HCT116 (cell line): ENCODE results near the gene PPIL1. TPM values are rescaled to one million over a fixed set of nuclear protein-coding genes. Genes with fewer than 3 reads are reported as not detected.
A peak's percentile ranks its signal among the peaks of the same experiment; 100 is the strongest.

ENCODE experiments used
- ATAC-seq: fragments of 200-7000 bp; cut with Tn5 transposase; 2 replicates; pipeline ENCODE4 v1.9.1; 2020; ENCODE audit warnings: mild to moderate bottlenecking, moderate library complexity
- Bru-seq: library from RNA; stranded (reverse); fragments of 400-500 nt; gene quantifications from one replicate; lab custom pipeline; 2021; lab: Mats Ljungman, UMichigan
- BruChase-seq, 2 experiments: library from RNA; stranded (reverse); fragments of 400-500 nt; gene quantifications; one replicate each; lab custom pipeline; 2021; lab: Mats Ljungman, UMichigan
- BruUV-seq: library from RNA; stranded (reverse); fragments of 400-500 nt; replicated peaks from 2 replicates; lab custom pipeline; 2021; lab: Mats Ljungman, UMichigan
- CTCF ChIA-PET: fragments of 300-600 bp; sonication (Branson Sonifier 250); formaldehyde crosslinking; loops from one replicate; lab custom pipeline; 2021; ENCODE audit warnings: antibody characterized with exemption; lab: Charles Lee
- POLR2A ChIA-PET: fragments of 300-600, 350-600 bp; sonication (Branson Sonifier 250); formaldehyde crosslinking; loops from one replicate; lab custom pipeline; 2021; ENCODE audit warnings: antibody characterized with exemption; lab: Charles Lee
- RAD21 ChIA-PET, 2 experiments: fragments of 300-600 bp; sonication (Branson Sonifier 250); formaldehyde crosslinking; loops; one replicate each; lab custom pipeline; 2023; ENCODE audit warnings: low total read pairs in 2 of 2; ENCODE audit not compliant: uncharacterized antibody in 2 of 2, unreplicated experiment in 2 of 2, low non-redundant PET in 1 of 2; lab: Charles Lee
- DNase-seq: peaks from one replicate; pipeline ENCODE4 v3.0.0-alpha.2; 2010; ENCODE audit warnings: low read depth, low spot score
- H2AFZ ChIP-seq: fragments of 200-600 bp; shearing (Covaris generic), sonication (generic); 2 replicates; pipeline ENCODE4 v1.6.1; 2017; ENCODE audit warnings: low read depth, mixed run types, mixed read lengths, antibody characterized with exemption, low read length; ENCODE audit not compliant: poor library complexity, severe bottlenecking
- H3K27ac ChIP-seq: 2 replicates; pipeline ENCODE4 v1.5.1; 2012; ENCODE audit warnings: low read depth, low read length
- H3K27me3 ChIP-seq: fragments of 200-600 bp; sonication (generic); 2 replicates; pipeline ENCODE4 v1.6.1; 2016; ENCODE audit warnings: mixed run types, low read length, mixed read lengths; ENCODE audit not compliant: insufficient read depth
- H3K36me3 ChIP-seq, 2 experiments: fragments of 200-500 bp in 1 of 2; fragments of 200-600 bp in 1 of 2; sonication (Bioruptor generic) in 1 of 2; sonication (generic) in 1 of 2; 2 replicates each; pipeline versions ENCODE4 v1.5.1 to v1.6.1; 2014 to 2016; ENCODE audit warnings: low read length in 2 of 2, inconsistent platforms in 1 of 2, mixed read lengths in 1 of 2, mixed run types in 1 of 2; ENCODE audit not compliant: insufficient read depth in 2 of 2, control insufficient read depth in 1 of 2
- H3K4me1 ChIP-seq, 2 experiments: fragments of 200-600 bp in 1 of 2; sonication (generic) in 1 of 2; 2 replicates each; pipeline versions ENCODE4 v1.5.1 to v1.6.1; 2012 to 2017; ENCODE audit warnings: low read length in 2 of 2, inconsistent platforms in 1 of 2, mild to moderate bottlenecking in 1 of 2, mixed read lengths in 1 of 2, mixed run types in 1 of 2, moderate library complexity in 1 of 2; ENCODE audit not compliant: insufficient read depth in 2 of 2, control insufficient read depth in 1 of 2
- H3K4me2 ChIP-seq: fragments of 200-600 bp; sonication (generic); 2 replicates; pipeline ENCODE4 v1.6.1; 2017; ENCODE audit warnings: mixed run types, low read length, mixed read lengths
- H3K4me3 ChIP-seq, 2 experiments: fragments of 200-600 bp in 1 of 2; sonication (generic) in 1 of 2; replicated peaks in 1 of 2; 2 replicates each; pipeline ENCODE4 v1.5.1; 2011 to 2016; ENCODE audit warnings: low read length in 2 of 2, control low read depth in 1 of 2, low read depth in 1 of 2, mild to moderate bottlenecking in 1 of 2, mixed read lengths in 1 of 2, mixed run types in 1 of 2
- H3K79me2 ChIP-seq: fragments of 200-600 bp; sonication (generic); 2 replicates; pipeline ENCODE4 v1.6.1; 2017; ENCODE audit warnings: mild to moderate bottlenecking, mixed run types, low read length, moderate library complexity, mixed read lengths; ENCODE audit not compliant: insufficient read depth
- H3K9ac ChIP-seq: fragments of 200-600 bp; sonication (generic); 2 replicates; pipeline ENCODE4 v1.6.1; 2016; ENCODE audit warnings: low read length, mixed read lengths
- H3K9me2 ChIP-seq: fragments of 200-600 bp; sonication (generic), shearing (Covaris generic); 2 replicates; pipeline ENCODE4 v1.6.1; 2017; ENCODE audit warnings: mixed run types, mild to moderate bottlenecking, moderate library complexity; ENCODE audit not compliant: insufficient read depth
- H3K9me3 ChIP-seq, 2 experiments: fragments of 200-500 bp in 1 of 2; fragments of 200-600 bp in 1 of 2; sonication (Bioruptor generic) in 1 of 2; sonication (generic) in 1 of 2; 2 replicates each; pipeline ENCODE4 v1.6.1; 2014 to 2017; ENCODE audit warnings: low read length in 2 of 2, mixed read lengths in 2 of 2, inconsistent platforms in 1 of 2, low read depth in 1 of 2, mild to moderate bottlenecking in 1 of 2, mixed run types in 1 of 2, moderate library complexity in 1 of 2; ENCODE audit not compliant: control insufficient read depth in 1 of 2, insufficient read depth in 1 of 2
- H4K20me1 ChIP-seq: fragments of 200-600 bp; sonication (generic), shearing (Covaris generic); 2 replicates; pipeline ENCODE4 v1.6.1; 2017; ENCODE audit warnings: mixed run types, mild to moderate bottlenecking, moderate library complexity; ENCODE audit not compliant: insufficient read depth
- CBX3 ChIP-seq: IDR thresholded peaks from 2 replicates; pipeline ENCODE4 v1.6.1; 2012; ENCODE audit warnings: low read depth
- EGR1 ChIP-seq: IDR thresholded peaks from 2 replicates; pipeline ENCODE4 v1.6.1; 2012; ENCODE audit warnings: low read depth
- EZH2 ChIP-seq: fragments of 200-600 bp; sonication (generic); IDR thresholded peaks from 2 replicates; pipeline ENCODE4 v1.6.1; 2017; ENCODE audit warnings: antibody characterized with exemption, mixed run types
- FOSL1 ChIP-seq: IDR thresholded peaks from 2 replicates; pipeline ENCODE4 v1.6.1; 2012; ENCODE audit warnings: low read depth
- JUND ChIP-seq: IDR thresholded peaks from 2 replicates; pipeline ENCODE4 v1.6.1; 2012
- POLR2A ChIP-seq: IDR thresholded peaks from 2 replicates; pipeline ENCODE4 v1.7.0; 2011; ENCODE audit warnings: borderline replicate concordance; ENCODE audit not compliant: insufficient read depth, insufficient read length; ENCODE audit errors: extremely low read depth
- POLR2AphosphoS5 ChIP-seq: IDR thresholded peaks from 2 replicates; pipeline ENCODE4 v1.6.1; 2011; ENCODE audit warnings: mild to moderate bottlenecking, low read depth, low read length, moderate library complexity
- SIN3A ChIP-seq: IDR thresholded peaks from 2 replicates; pipeline ENCODE4 v1.6.1; 2012; ENCODE audit warnings: low read depth
- SP1 ChIP-seq: IDR thresholded peaks from 2 replicates; pipeline ENCODE4 v1.6.1; 2012; ENCODE audit warnings: low read depth
- SRF ChIP-seq: IDR thresholded peaks from 2 replicates; pipeline ENCODE4 v1.6.1; 2012; ENCODE audit warnings: low read depth
- TCF7L2 ChIP-seq: IDR thresholded peaks from 2 replicates; pipeline ENCODE4 v1.7.0; 2011; ENCODE audit warnings: borderline replicate concordance, inconsistent platforms; ENCODE audit not compliant: insufficient read depth, insufficient read length; ENCODE audit errors: extremely low read depth
- YY1 ChIP-seq: IDR thresholded peaks from 2 replicates; pipeline ENCODE4 v1.6.1; 2011; ENCODE audit warnings: low read length, low read depth, moderate library complexity, mild to moderate bottlenecking; ENCODE audit not compliant: insufficient replicate concordance; ENCODE audit errors: extremely low read depth
- ZFX ChIP-seq: fragments of 450-650 bp; IDR thresholded peaks from 2 replicates; pipeline ENCODE4 v1.6.1; 2017
- intact Hi-C: fragments of 100-400 bp; cut with micrococcal nuclease; formaldehyde crosslinking; loops from 2 replicates; pipeline ENCODE4 v1.10.0; 2022
- long read RNA-seq: library from polyadenylated mRNA; unstranded; transcript quantifications from one replicate; pipeline ENCODE4 v2.0.0, GENCODE V29; 2021; ENCODE audit not compliant: unreplicated experiment
- polyA plus RNA-seq: library from polyadenylated mRNA; unstranded; fragments of >200 nt; gene quantifications from 2 replicates; pipeline ENCODE4 v1.2.1, GENCODE V29; 2012; ENCODE audit warnings: missing spikeins
- total RNA-seq: library from RNA; stranded (reverse); gene quantifications from one replicate; pipeline ENCODE4 v1.2.1, GENCODE V29; 2021; ENCODE audit not compliant: unreplicated experiment
- TF ChIP-seq, protein P1 (sequence below), 3 experiments: fragments of 200-600 bp in 1 of 3; sonication (generic) in 1 of 3; IDR thresholded peaks in 2 of 3; conservative IDR thresholded peaks in 1 of 3; 2 replicates each; pipeline ENCODE4 v1.5.1; 2012 to 2017; ENCODE audit warnings: low read depth in 2 of 3, low read length in 2 of 3, antibody characterized with exemption in 1 of 3, borderline replicate concordance in 1 of 3, control low read depth in 1 of 3, mild to moderate bottlenecking in 1 of 3, mixed read lengths in 1 of 3, mixed run types in 1 of 3, moderate library complexity in 1 of 3; ENCODE audit not compliant: insufficient read depth in 1 of 3
- TF ChIP-seq, protein P2 (sequence below): IDR thresholded peaks from 2 replicates; pipeline ENCODE4 v1.6.1; 2012

Gene PPIL1
- total RNA-seq = 42.0 TPM
- polyA plus RNA-seq = 22.8 and 32.1 TPM in 2 replicates
- percentile 76 among the genes with signal in this experiment for Bru-seq, nascent RNA
- percentile 75 among the genes with signal in this experiment for BruChase-seq, experiment 1, labeled RNA remaining after a 6-hour chase
- percentile 69 among the genes with signal in this experiment for BruChase-seq, experiment 2, labeled RNA remaining after a 2-hour chase
- long read RNA-seq, transcript PPIL1-201 (4 exons, 1,739 nt) = major isoform, 48 of 61 reads
- long read RNA-seq, partial matches to known transcripts = 0 of 61 reads
- long read RNA-seq, other reads (novel, unspliced or antisense) = 13 of 61 reads

DNA sequence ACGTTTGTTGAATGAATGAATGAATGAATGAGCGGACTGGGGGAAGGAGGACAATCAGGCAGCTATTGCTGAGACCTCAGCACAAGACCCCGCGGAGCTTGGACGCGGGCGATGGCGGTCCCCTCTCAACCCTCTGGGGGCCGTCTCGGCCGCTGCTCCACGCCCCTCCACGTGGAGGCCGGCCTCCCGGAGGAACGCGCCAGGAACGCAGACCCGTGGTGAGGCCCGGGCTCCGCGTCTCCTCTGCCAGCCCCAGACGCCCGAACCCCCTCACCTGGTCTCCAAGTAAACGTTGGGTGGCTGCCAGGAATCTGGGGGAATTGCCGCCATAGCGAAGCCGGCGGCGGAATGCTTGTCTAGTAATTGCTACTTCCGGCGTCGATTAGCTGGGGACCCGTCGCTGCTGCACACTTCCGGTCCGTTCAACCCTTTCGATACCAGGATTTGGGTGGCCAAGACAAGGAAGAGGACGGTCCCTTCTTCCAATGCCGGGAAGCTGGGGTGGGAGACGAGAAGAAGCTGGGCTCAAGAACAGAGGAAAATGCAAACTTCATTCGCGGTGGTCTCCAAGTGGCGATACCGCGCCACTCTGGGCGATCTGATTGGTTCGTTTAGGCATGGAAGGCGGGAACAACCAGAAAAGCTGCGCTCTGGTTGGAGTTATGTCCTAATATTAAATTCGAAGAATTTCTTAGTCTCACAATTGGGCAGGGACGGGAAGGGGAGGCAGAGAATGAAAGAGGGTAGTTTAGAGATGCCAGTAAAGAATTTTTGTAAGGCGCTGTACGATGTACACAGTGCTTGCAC is at the start of gene PPIL1:
TSS of gene PPIL1 (minus strand) at position 361 of the 807 bp plus-strand sequence. CDS start at position 330, 31 bp downstream.
- intact Hi-C loops = loop anchor here (5.0 kb wide), 1 partner anchor 107 kb away; no protein-coding TSS in a partner anchor
- Histone ChIP-seq H3K9me2 (no peaks in the 10 kb centered on the region), H3K4me3 (peak within 1 kb of the TSS; percentile 68 to 84), H2AFZ (peak within 1 kb of the TSS; percentile 96), H3K27ac (peak within 1 kb of the TSS; percentile 93), H3K4me1 (peaks cover 8 to 17% of the 10 kb centered on the region in 2 experiments; a peak in 3 of 4 replicates), H3K79me2 (peaks cover 32% of the 10 kb centered on the region), H3K36me3 (peaks cover 5 to 8% of the 10 kb centered on the region in 2 experiments; a peak in 2 of 4 replicates), H3K9ac (peak within 1 kb of the TSS; percentile 94), H3K27me3 (no peaks in the 10 kb centered on the region), H3K4me2 (peak within 1 kb of the TSS; percentile 93), H4K20me1 (no peaks in the 10 kb centered on the region), H3K9me3 (no peaks in the 10 kb centered on the region)
- DNase-seq = peak; percentile 88
- no TSS peak for BruUV-seq
- peak; percentile 58 for TF ChIP-seq TCF7L2
- TF ChIP-seq YY1 = peak; percentile 88
- TF ChIP-seq CBX3 = peak; percentile 77
- TF ChIP-seq, protein P1, sequence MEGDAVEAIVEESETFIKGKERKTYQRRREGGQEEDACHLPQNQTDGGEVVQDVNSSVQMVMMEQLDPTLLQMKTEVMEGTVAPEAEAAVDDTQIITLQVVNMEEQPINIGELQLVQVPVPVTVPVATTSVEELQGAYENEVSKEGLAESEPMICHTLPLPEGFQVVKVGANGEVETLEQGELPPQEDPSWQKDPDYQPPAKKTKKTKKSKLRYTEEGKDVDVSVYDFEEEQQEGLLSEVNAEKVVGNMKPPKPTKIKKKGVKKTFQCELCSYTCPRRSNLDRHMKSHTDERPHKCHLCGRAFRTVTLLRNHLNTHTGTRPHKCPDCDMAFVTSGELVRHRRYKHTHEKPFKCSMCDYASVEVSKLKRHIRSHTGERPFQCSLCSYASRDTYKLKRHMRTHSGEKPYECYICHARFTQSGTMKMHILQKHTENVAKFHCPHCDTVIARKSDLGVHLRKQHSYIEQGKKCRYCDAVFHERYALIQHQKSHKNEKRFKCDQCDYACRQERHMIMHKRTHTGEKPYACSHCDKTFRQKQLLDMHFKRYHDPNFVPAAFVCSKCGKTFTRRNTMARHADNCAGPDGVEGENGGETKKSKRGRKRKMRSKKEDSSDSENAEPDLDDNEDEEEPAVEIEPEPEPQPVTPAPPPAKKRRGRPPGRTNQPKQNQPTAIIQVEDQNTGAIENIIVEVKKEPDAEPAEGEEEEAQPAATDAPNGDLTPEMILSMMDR (IDR thresholded peaks at IDR 0.05 in 2 of 3, conservative IDR thresholded peaks at IDR 0.05 in 1 of 3; ENCODE audit: borderline replicate concordance in 1 of 3, insufficient read depth in 1 of 3, low read depth in 2 of 3, low read length in 2 of 3) = no peak
- TF ChIP-seq EGR1 = peak; percentile 9; the same call in 1 of the 2 replicates
- peak; percentile 30 for TF ChIP-seq POLR2A
- peak; percentile 55; the same call in 1 of the 2 replicates for TF ChIP-seq SRF
- peak; percentile 61 for TF ChIP-seq ZFX
- TF ChIP-seq EZH2 = no peak
- peak; percentile 41; the same call in 1 of the 2 replicates for TF ChIP-seq SP1
- TF ChIP-seq, protein P2, sequence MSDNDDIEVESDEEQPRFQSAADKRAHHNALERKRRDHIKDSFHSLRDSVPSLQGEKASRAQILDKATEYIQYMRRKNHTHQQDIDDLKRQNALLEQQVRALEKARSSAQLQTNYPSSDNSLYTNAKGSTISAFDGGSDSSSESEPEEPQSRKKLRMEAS = peak; percentile 96
- TF ChIP-seq POLR2AphosphoS5 = peak; percentile 66
- no peak for TF ChIP-seq JUND
- TF ChIP-seq FOSL1 = 0 out of 2 replicates have a peak, but pooled peaks have one; percentile 3
- peak; percentile 86 for TF ChIP-seq SIN3A
- peak; percentile 91 for ATAC-seq
- CTCF ChIA-PET = interaction anchor here (1.1 to 3.6 kb wide), 8 partner anchors 10 to 143 kb away, joined by 3 to 29 read pairs (median 8); partner anchors contain the start of gene C6orf89
- RAD21 ChIA-PET = interaction anchor here in 1 of 2 experiments (0.8 kb wide), 1 partner anchor 143 kb away, joined by 3 read pairs; no protein-coding TSS in a partner anchor
- POLR2A ChIA-PET = interaction anchor here (1.4 to 1.6 kb wide), 2 partner anchors 11 to 39 kb away, joined by 4 to 11 read pairs; partner anchors contain the start of gene C6orf89
